ENCODE measurements around the gene CD47. TPM values are rescaled to one million over a fixed set of nuclear protein-coding genes. Genes with fewer than 3 reads are reported as not detected.

The CD47 gene
- total RNA-seq, 2 donors from 2014 or later = 83.0 to 158 TPM

GRCh38 chr3:108051005-108051404 lies 39.8 kb downstream of the CD47 start:
- Mint-ChIP-seq H3K27ac (no peak overlapping the region), H3K9me3 (no peaks in the 10 kb centered on the region), H3K36me3 (peaks cover 18 to 56% of the 10 kb centered on the region in 2 donors)
- no peak for DNase-seq (ENCODE audit: low spot score in 2 of 2)
- no peak for ATAC-seq

- peaks cover 13 to 39% of the 10 kb centered on the region in 2 donors for H3K36me3 Mint-ChIP-seq
Measured at GRCh38 chr3:108047987-108048386, 42.8 kb downstream of the CD47 start.

DNA sequence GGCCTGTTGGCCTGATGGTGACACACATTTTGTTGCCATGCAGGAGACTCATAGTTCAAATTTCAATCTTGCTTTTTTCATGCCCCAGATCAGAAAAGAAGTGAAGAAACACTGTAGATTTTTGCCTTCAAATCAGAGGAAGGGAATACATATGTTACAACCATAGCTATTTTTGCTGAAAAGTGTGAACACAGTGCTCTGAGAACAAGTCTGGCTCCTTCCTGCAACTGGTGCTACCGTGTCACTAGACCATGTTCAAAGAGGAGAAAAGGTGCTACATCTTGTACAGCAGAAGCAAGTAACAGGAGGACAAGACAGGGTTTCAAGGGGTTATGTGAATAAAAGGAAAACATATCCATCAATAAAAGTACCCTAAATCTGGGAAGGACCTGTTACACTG lies 44.6 kb downstream of the CD47 start:
- DNase-seq (ENCODE audit: low spot score in 2 of 2) (no peak), ATAC-seq (no peak)
- H3K36me3 Mint-ChIP-seq = peaks cover 6 to 25% of the 10 kb centered on the region in 2 donors
- no peaks in the 10 kb centered on the region for H3K9me3 Mint-ChIP-seq
- peak overlapping the region in 1 of 2 donors; percentile 8 for H3K27ac Mint-ChIP-seq

More at GRCh38 chr3:108047987-108048386, 42.8 kb downstream of the CD47 start:
- Mint-ChIP-seq H3K9me3 (no peaks in the 10 kb centered on the region), H3K27ac (no peak overlapping the region)
- no peak for DNase-seq (ENCODE audit: low spot score in 2 of 2)
- no peak for ATAC-seq

DNA sequence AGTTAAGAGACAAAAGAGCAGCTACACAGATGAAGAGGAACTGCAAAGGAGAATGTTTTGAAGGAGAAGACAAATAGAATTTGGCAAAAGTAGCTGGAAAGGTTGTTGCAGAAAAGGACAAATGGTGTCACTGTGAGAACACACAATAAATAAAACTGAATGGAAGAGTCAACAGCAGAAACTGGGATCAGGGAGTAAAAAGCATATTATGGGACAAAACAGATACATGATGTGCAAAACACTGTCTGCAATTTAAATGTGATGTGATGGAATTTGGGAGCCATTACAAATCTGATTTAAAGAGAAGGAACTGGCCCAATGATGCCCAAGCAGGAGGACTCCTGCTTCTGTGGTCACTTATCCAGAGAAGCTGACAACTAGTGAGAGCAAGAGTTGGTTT lies 46.1 kb downstream of the CD47 start:
- ATAC-seq = no peak
- no peak overlapping the region for H3K27ac Mint-ChIP-seq

DNA sequence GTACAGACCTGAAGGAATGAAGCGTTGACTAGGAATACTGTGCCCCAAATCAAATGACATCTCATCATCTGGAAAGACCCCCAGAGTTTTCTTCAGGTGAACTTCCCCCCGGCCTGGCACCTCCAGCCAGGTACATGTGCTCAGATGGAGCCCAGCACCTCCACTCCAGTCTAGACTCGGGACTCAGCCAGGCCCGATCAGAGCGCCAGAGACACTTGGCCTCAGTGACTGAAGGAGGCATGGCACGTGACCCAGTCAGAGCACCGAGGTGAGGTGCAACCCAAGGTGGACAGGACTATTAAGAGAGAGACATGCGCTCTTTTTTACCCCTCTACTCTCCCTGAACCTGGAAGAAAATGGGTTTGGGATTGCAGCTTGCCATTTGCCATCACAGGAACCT lies 48.5 kb downstream of the CD47 start:
- H3K27ac Mint-ChIP-seq = peak overlapping the region in 1 of 2 donors; percentile 13
- ATAC-seq = no peak
- no peaks in the 10 kb centered on the region for H3K9me3 Mint-ChIP-seq
- no peak for DNase-seq (ENCODE audit: low spot score in 2 of 2)
- peaks cover 6 to 9% of the 10 kb centered on the region in 2 donors for H3K36me3 Mint-ChIP-seq

More for the DNA sequence above, 46.1 kb downstream of the CD47 start:
- no peaks in the 10 kb centered on the region for H3K9me3 Mint-ChIP-seq
- H3K36me3 Mint-ChIP-seq = peaks cover 6 to 19% of the 10 kb centered on the region in 2 donors
- DNase-seq (ENCODE audit: low spot score in 2 of 2) = no peak

GRCh38 chr3:108041253-108041652 lies 49.6 kb downstream of the CD47 start:
- no peak for DNase-seq (ENCODE audit: low spot score in 2 of 2)
- H3K36me3 Mint-ChIP-seq = peaks cover 4 to 8% of the 10 kb centered on the region in 2 donors
- peak overlapping the region in 1 of 2 donors; percentile 63 for H3K27ac Mint-ChIP-seq
- no peak for ATAC-seq
- no peaks in the 10 kb centered on the region for H3K9me3 Mint-ChIP-seq

GRCh38 chr3:108037770-108038169 lies 53.1 kb downstream of the CD47 start:
- no peak for ATAC-seq
- no peaks in the 10 kb centered on the region for H3K9me3 Mint-ChIP-seq
- no peak for DNase-seq (ENCODE audit: low spot score in 2 of 2)
- H3K36me3 Mint-ChIP-seq = peaks cover 8 to 16% of the 10 kb centered on the region in 2 donors
- H3K27ac Mint-ChIP-seq = no peak overlapping the region

DNA sequence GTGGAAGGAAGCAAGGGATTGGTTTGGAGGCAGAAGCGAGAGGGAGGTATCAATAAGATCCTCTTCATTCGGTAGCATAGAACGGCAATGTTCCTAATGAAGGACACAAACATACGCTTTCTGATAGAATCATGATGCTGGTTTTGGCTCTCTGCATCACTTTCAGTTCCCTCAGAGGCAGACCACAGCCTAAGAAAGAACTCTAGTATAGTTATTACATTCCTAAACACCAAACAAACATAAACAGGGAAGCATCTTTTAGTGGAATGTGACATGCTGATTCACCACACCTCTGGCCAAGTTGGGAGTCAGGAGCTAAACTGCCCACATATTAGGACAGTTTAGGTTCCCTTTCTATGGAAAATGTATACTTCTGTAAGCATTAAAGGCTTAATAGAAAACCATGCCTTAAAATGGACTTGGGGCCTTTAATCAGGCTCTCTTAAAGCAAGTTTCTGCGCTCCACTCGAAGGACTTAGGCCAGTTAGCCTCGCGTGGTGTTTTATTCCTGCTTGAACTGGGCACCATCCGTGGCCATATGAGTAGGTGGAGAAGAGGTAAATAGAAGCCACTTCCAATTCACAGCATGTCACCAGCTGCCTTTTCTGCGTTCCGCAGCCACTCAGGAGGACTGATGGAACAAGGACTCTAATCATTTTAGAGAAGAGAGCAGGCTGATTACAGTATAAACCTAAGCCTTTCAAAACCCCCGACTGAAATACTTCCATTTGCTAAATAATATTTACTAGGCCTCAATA lies 53.7 kb downstream of the CD47 start:
- Mint-ChIP-seq H3K27ac (no peak overlapping the region), H3K36me3 (peaks cover 8 to 18% of the 10 kb centered on the region in 2 donors), H3K9me3 (no peaks in the 10 kb centered on the region)
- DNase-seq (ENCODE audit: low spot score in 2 of 2) (no peak), ATAC-seq (no peak)

- no peak for DNase-seq (ENCODE audit: low spot score in 2 of 2)
- no peak for ATAC-seq
- H3K9me3 Mint-ChIP-seq = no peaks in the 10 kb centered on the region
- H3K36me3 Mint-ChIP-seq = peaks cover 8 to 23% of the 10 kb centered on the region in 2 donors
- H3K27ac Mint-ChIP-seq = no peak overlapping the region
Measured at GRCh38 chr3:108036401-108036800, 54.4 kb downstream of the CD47 start.

- H3K36me3 Mint-ChIP-seq = peaks cover 8 to 25% of the 10 kb centered on the region in 2 donors
- H3K9me3 Mint-ChIP-seq = no peaks in the 10 kb centered on the region
- no peak for ATAC-seq
- DNase-seq (ENCODE audit: low spot score in 2 of 2) = no peak
- peak overlapping the region in 1 of 2 donors; percentile 49 for H3K27ac Mint-ChIP-seq
Measured at GRCh38 chr3:108035751-108036150, 55.1 kb downstream of the CD47 start.

- peaks cover 0 to 4% of the 10 kb centered on the region in 2 donors for H3K9me3 Mint-ChIP-seq
- DNase-seq (ENCODE audit: low spot score in 2 of 2) (no peak), ATAC-seq (peak; percentile 20 to 36)
- peaks cover 15 to 37% of the 10 kb centered on the region in 2 donors for H3K36me3 Mint-ChIP-seq
- H3K27ac Mint-ChIP-seq = peak overlapping the region in 1 of 2 donors; percentile 46
Measured at GRCh38 chr3:108031895-108032294, 58.9 kb downstream of the CD47 start.

DNA sequence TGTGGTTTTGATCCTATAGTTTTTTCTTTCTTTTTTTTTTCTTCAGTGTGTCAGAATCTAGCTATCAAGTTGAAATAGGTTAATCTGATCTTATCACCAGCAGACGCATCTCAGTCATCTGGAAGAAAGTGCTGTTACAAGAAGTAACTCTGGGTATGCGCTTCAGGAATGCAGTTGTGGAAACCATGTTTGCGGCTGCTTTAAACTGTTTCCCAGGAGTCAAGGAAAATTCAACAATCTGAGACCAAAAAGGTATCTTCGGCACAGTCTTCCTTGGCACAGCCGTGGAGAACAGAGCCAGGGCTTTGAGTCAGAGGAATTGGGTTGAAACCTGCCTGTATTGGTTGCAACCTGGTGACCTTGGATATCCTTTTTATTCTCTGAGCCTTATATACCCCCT lies 59.9 kb downstream of the CD47 start:
- H3K9me3 Mint-ChIP-seq = peaks cover 0 to 4% of the 10 kb centered on the region in 2 donors
- ATAC-seq (no peak), DNase-seq (ENCODE audit: low spot score in 2 of 2) (no peak)
- no peak overlapping the region for H3K27ac Mint-ChIP-seq
- H3K36me3 Mint-ChIP-seq = peaks cover 16 to 37% of the 10 kb centered on the region in 2 donors

DNA sequence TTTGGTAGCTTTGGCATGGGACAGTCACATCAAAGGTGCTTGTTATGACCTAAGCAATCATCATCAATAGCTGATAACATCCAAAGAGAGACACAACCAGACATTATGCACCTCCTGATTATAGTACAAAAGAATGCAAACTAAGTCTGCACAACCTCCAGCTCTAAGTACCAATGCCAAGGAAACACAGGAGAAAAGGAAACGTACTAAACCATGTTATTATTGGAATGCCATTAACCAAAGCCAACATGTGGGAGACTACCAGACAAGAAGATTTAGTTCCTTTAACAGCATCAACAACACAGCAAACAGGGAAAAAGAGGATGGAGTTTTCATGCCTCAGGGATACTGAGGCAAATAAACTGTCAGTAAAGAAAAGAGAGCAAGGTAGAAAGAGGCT lies 61.4 kb downstream of the CD47 start:
- ATAC-seq (no peak), DNase-seq (ENCODE audit: low spot score in 2 of 2) (no peak)
- Mint-ChIP-seq H3K9me3 (peaks cover 0 to 4% of the 10 kb centered on the region in 2 donors), H3K27ac (no peak overlapping the region), H3K36me3 (peaks cover 16 to 37% of the 10 kb centered on the region in 2 donors)

GRCh38 chr3:108028896-108029295 lies 61.9 kb downstream of the CD47 start:
- no peak for DNase-seq (ENCODE audit: low spot score in 2 of 2)
- no peak overlapping the region for H3K27ac Mint-ChIP-seq
- no peak for ATAC-seq
- H3K9me3 Mint-ChIP-seq = peaks cover 0 to 4% of the 10 kb centered on the region in 2 donors
- H3K36me3 Mint-ChIP-seq = peaks cover 11 to 32% of the 10 kb centered on the region in 2 donors

GRCh38 chr3:108025177-108025576 lies 65.7 kb downstream of the CD47 start:
- DNase-seq (ENCODE audit: low spot score in 2 of 2) = no peak
- no peak for ATAC-seq
- no peak overlapping the region for H3K27ac Mint-ChIP-seq

GRCh38 chr3:108024146-108024850 lies 66.5 kb downstream of the CD47 start:
- DNase-seq (ENCODE audit: low spot score in 2 of 2) (no peak), ATAC-seq (no peak)
- Mint-ChIP-seq H3K36me3 (peaks cover 8 to 12% of the 10 kb centered on the region in 2 donors), H3K27ac (no peak overlapping the region), H3K9me3 (peaks cover 0 to 4% of the 10 kb centered on the region in 2 donors)

More at GRCh38 chr3:108025177-108025576, 65.7 kb downstream of the CD47 start:
- H3K9me3 Mint-ChIP-seq = peaks cover 0 to 4% of the 10 kb centered on the region in 2 donors
- H3K36me3 Mint-ChIP-seq = peaks cover 8 to 13% of the 10 kb centered on the region in 2 donors
